Measurements from ENCODE around the gene GRIK3.

GRIK3 gene

DNA sequence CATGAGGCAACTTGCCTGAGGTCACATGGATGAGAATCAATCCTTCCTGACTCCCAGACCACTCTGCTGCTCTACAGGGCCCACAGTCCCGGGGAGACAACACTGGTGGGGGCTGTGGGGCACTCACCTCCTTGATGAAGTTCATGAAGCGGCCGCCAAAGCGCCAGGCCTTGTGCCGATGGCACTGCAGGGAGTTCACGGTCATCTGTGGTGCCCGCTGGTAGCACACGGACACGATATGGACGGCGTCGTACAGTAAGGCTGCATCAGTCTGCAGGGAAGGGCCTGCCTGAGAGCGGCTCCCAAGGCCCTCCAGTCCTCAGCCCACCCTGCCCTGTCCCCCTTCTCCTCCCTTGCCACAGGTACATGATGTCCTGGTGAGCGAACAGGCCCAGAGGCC lies 175.3 kb downstream of the GRIK3 start:
- DNase-seq (ENCODE audit: low spot score): no peak
- no peak for FAIRE-seq

DNA sequence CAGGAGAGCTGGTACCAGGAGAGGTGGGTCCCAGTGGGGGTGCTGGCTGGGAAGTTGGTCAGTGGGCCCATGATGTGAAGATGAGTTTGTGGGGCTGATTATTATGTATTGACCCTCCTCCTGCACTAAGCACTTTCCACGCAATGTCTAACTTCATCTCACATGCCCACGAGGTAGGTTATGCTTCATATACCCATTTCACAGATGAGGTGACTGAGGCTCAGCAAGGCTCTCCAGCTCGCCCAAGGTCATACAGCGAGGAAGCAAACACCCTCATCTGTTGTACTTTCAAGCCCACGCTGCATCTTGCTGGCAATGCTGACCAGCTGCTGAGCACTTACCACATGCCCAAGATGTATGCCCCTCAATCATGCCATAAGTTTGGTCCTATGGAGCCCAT lies 175.8 kb downstream of the GRIK3 start:
- DNase-seq (ENCODE audit: low spot score) (no peak), FAIRE-seq (no peak)

DNA sequence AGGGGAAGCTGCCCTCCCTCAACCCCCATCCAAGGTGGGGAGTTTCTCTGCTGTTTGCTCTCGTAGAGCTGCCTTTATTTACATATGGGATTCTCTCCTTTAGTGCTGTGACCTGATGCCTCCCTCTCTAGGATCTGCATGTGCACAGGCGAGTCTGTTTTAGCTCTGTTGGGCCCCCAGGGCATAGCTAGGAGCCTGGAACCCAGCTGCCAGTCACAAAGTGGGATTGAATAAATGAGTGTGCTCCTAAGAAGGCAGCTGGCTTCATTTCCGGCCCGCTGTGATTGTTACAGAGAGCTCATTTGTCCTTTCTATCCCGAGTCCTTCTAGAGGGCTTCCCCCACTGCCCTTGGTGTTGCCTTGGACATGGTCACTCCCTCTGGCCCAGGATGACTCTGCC lies 176.6 kb downstream of the GRIK3 start:
- no peak for DNase-seq (ENCODE audit: low spot score)
- FAIRE-seq: no peak

DNA sequence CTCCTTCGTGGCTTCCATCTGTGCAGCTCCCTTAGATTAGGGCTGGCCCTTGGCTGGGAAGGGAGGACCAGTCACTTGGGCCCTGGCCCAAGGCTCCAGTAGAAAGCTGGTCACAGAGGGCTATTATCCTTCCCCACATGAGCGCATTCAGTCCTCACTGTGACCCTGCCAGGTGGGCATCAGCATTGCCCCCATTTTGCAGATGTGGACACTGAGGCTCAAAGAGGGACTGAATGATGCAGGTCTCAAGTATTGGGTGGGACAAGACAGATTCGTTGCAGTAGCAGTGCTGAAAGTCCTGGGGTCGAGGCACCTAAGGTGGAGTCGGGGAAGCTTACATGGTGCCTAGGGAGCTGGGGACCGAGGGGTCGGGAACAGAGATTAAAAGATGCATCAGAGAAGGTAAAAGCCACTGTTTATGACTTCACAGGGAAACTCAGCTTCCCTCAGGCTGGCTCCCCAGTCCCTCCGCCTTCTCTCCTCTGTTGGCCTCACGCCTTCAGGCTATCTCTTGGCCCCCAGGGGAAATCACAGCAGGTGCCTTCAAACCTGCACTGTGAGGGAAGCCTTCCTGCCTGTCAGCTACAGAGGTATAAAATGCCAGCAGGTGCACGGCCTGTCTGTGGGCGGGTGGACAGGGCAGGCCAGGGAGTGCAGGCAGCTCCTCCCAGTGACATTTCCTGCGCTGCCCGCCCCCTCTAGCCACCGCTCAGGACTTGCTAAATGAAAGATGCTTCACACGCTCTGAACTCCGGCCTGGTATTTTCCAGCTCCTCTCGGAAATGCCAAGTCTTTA lies 178.4 kb downstream of the GRIK3 start:
- DNase-seq (ENCODE audit: low spot score) (no peak), FAIRE-seq (no peak)

DNA sequence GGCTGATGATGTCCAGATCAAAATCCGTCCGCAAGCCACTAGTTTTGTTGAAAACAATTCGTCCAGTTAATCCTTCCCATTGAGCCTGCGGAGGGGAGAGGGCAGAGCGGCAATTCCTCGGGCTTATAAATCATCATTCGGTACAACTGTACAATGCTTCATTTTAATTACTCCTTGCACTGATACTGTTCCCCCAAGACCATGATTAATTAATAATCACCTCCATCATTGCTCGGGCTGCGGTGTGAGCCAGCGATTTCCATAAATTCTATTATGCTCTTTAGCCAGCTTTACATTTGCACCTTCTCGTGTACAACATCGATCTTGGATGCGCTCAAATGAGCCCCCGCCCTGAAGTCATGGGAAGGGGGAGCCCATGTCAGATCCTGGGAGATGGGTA lies 180.7 kb downstream of the GRIK3 start:
- FAIRE-seq: no peak
- DNase-seq (ENCODE audit: low spot score): no peak

DNA sequence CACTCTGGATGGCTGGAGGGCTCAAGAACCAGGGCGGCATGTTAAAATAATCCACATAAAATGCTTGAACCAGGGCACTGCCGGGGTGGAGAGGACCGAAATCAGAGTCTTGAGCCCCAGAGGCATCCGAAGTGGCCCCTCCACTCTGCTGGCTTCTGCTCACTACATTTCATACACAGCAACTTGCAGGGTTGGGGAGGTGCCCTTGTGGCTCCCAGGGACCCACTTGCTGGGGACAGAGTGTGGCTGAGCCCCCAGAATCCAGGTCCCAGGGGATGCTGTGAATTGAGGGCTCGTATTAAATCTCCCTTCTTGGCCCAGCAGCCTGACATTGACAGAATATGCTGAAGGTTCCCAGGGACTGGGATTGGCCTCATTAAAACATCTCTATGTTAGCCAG lies 181.7 kb downstream of the GRIK3 start:
- DNase-seq (ENCODE audit: low spot score): no peak
- no peak for FAIRE-seq

DNA sequence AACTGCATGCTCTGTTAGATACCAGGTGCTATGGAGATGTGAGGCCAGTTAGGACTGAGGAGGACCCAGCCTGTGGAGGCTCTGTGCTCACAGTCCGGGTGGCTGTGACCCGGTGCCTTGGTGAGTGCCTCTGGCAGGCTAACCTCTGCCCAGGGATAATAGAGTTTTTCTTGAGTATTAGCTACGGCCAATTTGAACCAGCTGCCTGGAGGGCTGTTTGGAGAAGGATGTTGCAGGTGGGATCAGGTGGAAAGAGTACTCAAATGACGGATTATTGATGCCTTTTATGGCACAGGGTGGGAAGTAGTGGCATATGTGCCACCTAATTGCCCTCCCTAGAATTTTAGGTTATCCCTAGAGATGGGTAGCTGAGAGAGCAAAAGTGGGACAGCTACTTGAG lies 182.7 kb downstream of the GRIK3 start:
- FAIRE-seq: no peak
- no peak for DNase-seq (ENCODE audit: low spot score)

DNA sequence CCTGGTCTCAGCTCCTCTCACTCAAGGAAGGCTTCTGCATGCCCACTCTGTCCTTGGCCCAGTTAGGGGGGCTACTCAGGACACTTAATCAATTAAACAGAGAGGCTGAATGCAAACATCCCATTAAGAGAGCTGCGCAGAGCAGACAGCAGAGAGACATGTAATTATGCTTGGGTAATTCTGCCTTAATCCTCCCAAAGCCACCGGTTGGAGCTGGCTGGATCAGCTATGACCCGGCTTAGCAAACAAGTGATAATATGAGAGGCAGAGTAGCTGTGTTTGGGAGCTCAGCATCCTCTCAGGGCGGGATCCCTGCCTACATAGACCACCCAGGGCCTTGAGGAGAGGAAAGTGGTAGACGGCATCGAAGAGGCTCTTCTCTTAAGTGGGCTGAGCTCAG lies 183.2 kb downstream of the GRIK3 start:
- DNase-seq (ENCODE audit: low spot score) (no peak), FAIRE-seq (no peak)

DNA sequence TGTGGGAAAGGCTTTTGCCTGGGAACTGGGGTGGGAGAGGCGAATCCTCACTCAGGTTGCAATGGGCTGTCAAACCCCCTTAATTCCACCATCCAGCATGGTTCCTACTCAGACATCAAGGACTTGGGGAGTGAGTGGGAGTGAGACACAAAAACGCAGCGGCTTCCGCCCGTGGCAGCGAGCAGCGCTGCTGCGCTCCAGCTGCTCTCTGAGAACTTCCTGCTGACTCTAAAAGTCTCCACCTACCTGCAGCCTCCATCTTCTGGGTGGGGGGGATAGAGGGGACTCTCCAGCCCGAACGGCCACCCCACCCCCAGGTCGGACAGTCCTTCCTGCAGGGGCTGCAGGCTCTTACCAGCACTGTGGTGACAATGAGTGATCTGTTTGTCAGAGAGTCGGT lies 184.4 kb downstream of the GRIK3 start:
- no peak for DNase-seq (ENCODE audit: low spot score)
- no peak for FAIRE-seq

DNA sequence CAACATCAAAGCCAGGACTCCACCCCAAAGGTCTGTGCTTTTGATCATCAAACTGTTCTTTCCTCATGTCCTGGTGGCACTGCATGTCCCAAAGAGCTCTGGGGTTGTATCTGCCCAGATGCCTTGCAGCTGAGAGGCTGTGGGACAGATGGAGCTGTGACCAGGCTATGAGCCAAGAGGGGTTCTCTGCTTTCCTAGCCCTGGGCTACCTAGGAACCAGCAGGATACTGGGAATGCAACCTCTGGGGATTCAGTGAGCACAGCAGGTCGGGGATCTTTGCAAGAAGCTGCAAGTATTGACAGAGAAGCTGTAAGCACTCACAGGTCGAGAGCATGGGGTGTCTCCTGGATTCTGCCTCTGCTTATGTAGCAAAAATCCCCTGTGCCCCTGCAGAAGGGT lies 186.6 kb downstream of the GRIK3 start:
- FAIRE-seq: no peak
- no peak for DNase-seq (ENCODE audit: low spot score)

DNA sequence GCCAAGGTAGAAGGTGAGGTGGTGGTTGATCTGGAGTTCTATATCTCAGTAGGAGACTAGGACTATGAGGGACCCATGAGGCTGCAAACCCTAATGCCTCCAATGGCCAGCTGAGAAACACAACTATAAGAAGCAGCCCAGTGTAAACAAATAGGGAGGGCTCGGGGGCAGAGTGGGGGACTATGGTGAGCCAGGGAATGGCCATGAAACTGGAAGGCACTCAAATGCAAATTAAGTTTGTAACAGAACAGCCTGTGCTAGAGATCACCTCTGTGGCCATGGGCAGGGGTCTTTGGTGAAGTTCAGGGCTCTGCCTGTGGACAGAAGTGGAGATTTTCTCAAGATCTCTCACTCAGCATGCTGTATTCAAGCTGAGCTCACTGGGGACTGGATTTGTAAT lies 187.1 kb downstream of the GRIK3 start:
- no peak for DNase-seq (ENCODE audit: low spot score)
- no peak for FAIRE-seq

DNA sequence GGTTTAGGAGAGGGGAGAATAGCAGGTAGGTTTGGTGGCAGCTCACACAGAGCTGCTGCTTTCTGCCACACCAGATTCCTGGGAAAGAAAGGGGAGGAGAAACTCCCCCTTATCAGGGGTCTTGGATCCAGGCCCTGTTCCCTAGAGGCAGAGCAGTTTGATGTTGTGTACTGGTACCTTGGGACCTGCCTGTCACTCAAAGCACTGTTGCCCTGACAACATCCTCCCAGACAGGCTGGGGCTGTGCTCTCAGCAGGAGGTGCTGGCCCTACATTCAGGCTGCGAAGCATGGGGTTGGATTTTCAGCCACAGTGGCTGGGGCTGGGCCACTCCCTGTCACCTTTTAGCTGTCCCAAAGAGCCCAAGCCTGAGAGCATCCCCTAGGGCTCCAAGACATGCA lies 188.0 kb downstream of the GRIK3 start:
- DNase-seq (ENCODE audit: low spot score): no peak
- FAIRE-seq: no peak

DNA sequence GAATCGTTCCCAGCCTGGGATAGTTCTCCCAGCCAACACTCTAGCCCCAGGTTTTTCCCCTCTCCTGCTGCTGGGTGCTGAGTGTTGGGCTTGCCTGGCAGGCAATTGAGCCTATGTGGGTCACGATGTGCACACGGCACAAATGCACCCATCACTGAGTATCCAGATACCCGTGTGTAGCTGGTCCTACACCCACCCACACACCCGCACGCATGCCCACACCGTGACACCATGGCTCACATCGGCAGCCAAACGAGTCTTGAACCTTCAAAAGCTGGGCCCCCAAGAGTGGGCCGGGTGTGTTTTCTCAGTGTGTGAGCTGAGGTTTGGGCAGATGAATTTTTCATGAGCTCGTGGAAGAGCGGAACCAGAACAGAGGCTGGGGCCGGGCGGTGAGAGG lies 188.5 kb downstream of the GRIK3 start:
- no peak for FAIRE-seq
- DNase-seq (ENCODE audit: low spot score): no peak

DNA sequence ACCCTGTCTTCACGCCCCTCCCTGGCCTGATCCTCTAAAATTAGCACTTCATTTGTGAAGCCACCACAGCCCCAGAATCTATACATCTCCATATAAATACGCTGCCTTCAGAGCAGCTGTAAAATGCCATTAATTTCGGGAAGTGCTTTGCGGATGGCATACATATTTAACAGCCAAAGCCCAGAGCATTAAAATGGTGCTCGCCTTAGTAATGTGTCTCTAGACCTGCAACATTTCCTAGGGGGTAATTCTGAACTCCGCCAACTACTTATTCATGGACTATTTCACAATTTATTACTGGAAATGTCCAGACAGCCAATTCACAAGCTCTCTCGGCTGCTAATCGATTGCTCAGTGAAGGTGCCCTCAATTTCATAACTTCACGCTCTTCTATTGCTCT lies 189.4 kb downstream of the GRIK3 start:
- DNase-seq (ENCODE audit: low spot score) (no peak), FAIRE-seq (no peak)

DNA sequence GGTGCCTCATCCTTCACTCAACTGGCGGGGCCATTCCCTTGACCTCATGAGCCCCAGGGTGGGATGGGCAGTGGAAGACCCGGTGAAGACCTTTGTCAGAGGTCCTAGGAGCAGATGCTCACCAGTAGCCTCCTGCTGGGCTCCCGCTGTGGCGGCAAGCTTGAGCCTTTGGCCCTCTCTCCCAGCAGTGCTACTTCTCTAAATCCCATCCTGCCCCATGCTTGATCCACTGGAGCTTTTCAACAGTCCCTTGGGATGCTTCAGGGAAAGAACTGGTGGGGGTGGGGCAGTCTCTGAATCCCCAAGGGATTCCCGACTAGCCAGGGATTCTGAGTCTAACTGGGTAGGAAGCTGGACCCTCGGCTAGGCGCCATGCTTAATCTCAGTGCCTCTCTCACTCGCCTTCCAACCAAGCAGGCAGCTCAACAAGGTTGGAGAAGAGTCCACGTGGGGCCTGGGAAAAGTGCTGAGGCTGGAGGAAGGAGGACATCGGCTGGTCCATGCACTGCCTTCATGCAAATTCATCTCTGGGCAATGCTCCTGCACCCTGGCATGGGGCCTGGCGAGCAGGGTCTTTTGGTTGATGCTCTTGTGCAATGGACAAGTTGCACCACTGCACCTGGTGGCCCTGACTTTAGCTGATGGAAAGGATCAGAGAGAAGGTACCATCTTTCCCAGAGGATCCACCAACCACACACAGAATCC lies 190.3 kb downstream of the GRIK3 start:
- DNase-seq (ENCODE audit: low spot score) (no peak), FAIRE-seq (no peak)

DNA sequence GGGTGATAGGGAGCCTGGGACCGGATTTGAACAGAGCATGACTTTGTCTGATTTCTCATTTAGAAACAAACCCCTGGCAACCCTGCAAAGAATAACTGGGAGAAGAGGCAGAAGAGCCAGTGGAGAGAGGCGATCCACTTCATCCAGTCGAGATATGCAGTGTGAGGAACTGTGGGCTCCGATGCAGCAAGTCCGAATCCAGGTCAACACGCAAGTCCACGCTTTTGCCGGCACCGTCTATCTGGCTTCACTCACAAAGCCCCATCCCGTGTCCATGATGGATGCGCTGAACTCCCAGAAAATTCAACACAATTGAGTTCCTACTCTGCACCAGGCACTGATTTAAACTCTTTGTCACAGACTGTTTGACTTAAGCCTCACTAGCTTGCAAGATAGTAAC lies 191.3 kb downstream of the GRIK3 start:
- DNase-seq (ENCODE audit: low spot score): no peak
- FAIRE-seq: no peak

DNA sequence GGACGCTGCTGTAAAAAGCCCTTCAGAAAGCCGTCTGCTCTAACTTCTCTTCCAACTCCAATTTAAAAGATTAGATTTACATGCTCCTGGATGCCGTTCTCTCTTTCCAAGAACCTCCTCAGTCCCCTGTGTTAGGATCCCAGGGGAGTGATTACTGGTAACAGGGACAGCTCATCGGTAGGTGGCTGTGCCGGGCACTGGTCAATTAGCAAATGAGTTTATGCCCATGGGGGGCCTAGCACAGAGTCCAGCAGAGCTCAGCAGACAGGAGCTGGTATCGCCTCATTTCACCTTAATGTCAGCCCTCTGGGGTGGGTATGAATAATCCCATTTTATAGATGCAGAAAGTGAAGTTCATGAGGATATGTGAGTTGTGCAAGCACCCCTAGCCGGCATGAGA lies 191.9 kb downstream of the GRIK3 start:
- DNase-seq (ENCODE audit: low spot score) (no peak), FAIRE-seq (no peak)

DNA sequence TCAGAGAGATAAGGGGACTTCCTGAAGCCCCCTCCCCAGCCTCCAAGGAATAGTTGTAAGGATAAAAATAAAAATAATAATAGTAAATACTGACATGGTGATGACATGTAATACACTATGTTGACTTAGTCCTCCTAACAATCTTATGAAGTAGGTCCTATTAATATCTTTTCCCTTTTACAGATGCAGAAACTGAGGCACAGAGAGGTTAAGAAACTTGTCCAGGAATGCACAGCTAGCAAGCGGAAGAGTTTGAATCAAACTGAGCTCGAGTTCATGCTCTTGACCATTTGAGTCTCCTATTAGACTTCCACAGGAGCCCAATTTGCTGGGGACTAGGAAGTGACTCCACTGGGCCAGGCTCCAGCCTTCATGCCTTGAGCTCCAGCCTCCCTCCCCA lies 194.8 kb downstream of the GRIK3 start:
- DNase-seq (ENCODE audit: low spot score): no peak
- FAIRE-seq: no peak

DNA sequence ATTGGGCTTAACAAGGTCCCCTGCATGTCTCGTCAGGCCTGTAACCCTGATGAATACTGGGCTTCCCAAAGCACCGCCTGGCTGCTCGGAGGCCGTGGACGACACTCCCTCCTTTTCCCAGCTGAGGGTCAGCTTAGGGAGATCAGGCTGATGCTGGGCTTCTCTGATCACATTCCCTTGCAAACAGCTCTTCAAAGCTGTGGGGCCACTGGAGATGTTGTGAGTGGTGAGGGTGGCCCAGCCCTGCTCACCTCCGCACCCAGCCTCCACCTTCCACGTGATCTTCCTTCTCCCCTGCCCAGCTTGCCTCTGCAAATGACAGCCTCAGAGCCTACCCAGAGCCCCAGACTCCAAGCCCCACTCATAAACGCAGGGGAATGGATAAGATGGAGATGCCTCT lies 195.4 kb downstream of the GRIK3 start:
- DNase-seq (ENCODE audit: low spot score) (no peak), FAIRE-seq (no peak)

DNA sequence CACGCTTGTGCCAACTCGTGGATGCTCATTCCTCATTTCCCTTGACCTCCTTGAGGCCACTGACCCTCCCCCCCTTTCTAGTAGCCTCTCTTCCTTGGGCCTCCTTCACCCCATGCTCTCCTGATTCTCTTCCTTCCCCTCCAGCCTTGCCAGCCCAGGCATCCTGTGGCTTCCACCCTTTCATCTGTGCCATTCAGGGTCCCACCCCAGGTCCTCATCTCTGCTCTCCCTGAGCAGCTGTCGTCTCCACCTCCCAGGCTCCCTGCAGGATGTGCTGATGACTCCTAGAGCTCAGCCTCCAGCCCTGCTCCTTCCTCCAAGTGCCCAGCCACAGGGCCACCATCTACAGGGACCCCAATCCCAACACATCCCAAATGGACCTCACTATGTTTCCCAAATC lies 197.4 kb downstream of the GRIK3 start:
- DNase-seq (ENCODE audit: low spot score): no peak
- no peak for FAIRE-seq

DNA sequence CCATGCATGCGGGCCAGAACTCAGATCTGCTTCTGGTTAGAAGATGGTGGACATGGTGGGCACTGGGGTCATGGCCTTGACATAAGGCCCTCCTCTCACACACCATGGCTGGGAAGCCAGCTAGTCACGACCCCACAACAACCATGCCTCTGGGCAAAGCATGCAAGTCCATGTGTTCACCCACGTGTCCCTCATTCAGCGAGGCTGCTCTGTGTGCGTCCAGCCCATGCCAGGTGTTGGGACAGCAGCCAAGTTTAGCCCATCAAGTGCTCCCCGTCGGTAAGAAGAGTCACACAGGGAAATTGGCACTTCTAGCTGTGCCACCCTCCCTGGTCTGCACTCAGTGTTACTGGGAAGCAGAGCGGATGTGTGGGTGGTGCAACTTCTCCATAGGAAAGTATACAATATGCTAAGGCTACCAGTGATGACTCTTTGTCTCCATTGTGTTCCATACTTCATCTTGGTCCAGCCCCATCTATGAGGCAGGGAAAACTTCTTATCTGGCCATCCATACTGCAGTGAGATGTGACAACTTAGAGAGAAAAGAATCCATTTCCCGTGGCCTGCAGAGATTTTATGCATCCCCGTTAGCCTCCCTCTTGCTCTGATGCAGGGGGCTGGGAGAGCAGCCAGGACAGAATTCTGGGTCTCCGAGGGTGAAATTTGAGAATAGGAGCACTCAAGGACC lies 198.0 kb downstream of the GRIK3 start:
- DNase-seq (ENCODE audit: low spot score) (no peak), FAIRE-seq (no peak)

DNA sequence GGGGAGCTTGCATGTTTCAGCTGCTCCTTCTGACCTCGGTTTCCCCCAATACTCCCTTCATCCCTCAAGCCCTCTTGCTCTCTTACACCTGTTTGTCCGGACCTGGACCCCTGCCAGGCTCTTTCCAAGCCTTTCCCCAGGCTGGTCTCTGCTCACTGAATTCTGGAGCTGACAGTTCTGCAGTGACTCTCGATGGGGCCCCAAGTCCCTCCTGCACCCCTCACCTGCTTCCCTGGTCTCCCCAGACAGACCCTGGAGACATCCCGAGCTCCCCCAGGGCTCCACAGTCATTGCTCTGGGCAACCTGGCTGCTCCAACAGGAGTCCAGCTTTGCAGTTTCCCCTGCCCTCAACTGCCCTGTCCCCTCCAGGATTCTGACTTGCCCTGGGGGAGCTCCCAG lies 198.6 kb downstream of the GRIK3 start:
- DNase-seq (ENCODE audit: low spot score): no peak
- no peak for FAIRE-seq
